Tibial artery (tissue), 4 donors: ENCODE results near the gene LMLN.

Experiments used
- DNase-seq, 2 donors: peaks; one replicate each; pipeline ENCODE4 v3.0.0-alpha.2; 2019
- H3K27ac ChIP-seq, 2 donors: fragments of 200-600 bp; sonication (generic) in 1 of 2; 1 replicate in 1 of 2; 2 replicates in 1 of 2; pipeline ENCODE4 v1.5.1; 2018 to 2019; ENCODE audit warnings: mild to moderate bottlenecking in 1 of 2
- H3K27me3 ChIP-seq, 2 donors: fragments of 200-600 bp; sonication (generic) in 1 of 2; one replicate each; pipeline versions ENCODE4 v1.5.1 to v1.6.0; 2016 to 2019
- H3K36me3 ChIP-seq, 3 donors: fragments of 200-600 bp; sonication (generic) in 2 of 3; one replicate each; pipeline ENCODE4 v1.5.1; 2016 to 2019; ENCODE audit warnings: mild to moderate bottlenecking in 2 of 3
- H3K4me1 ChIP-seq, 4 donors: fragments of 200-600 bp; sonication (generic) in 2 of 4; 1 replicate in 3 of 4; 2 replicates in 1 of 4; pipeline ENCODE4 v1.5.1; 2016 to 2019
- H3K4me3 ChIP-seq, 2 donors: fragments of 200-600 bp; sonication (generic) in 1 of 2; 1 replicate in 1 of 2; 2 replicates in 1 of 2; pipeline ENCODE4 v1.5.1; 2018 to 2019; ENCODE audit warnings: mild to moderate bottlenecking in 2 of 2
- H3K9me3 ChIP-seq, 3 donors: fragments of 200-600 bp; sonication (generic) in 1 of 3; one replicate each; pipeline ENCODE4 v1.5.1; 2016 to 2019
- intact Hi-C: fragments of 100-400 bp; cut with DNase I; formaldehyde crosslinking; loops from one replicate; pipeline ENCODE4 v1.15.0; 2023; ENCODE audit warnings: low total_unique reads
- TF ChIP-seq, protein P1 (sequence below), 2 experiments: fragments of 200-600 bp in 1 of 2; fragments of 450-650 bp in 1 of 2; IDR thresholded peaks; one replicate each; pipeline ENCODE4 v1.5.1; 2017 to 2019; ENCODE audit warnings: antibody characterized with exemption in 2 of 2, mild to moderate bottlenecking in 1 of 2, moderate library complexity in 1 of 2

LMLN gene

DNA sequence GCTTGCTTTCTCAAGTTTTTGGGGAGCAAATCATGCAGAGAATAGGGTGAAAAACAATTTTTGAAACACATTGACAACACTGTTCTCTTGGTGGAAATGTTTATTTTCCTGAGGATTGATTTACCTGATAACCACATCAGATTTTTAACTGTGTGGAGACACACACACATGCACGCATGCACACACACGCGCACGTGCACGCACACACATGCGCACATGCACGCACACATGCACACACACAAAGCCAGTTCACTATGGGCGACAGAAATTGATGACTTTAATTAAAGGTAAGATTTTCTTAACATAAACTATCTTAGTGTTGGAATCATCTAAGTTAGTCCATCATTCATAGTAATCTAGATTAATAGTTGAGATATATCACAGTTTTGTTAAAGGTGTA, 15.3 kb downstream of the LMLN start:
- TF ChIP-seq, protein P1, sequence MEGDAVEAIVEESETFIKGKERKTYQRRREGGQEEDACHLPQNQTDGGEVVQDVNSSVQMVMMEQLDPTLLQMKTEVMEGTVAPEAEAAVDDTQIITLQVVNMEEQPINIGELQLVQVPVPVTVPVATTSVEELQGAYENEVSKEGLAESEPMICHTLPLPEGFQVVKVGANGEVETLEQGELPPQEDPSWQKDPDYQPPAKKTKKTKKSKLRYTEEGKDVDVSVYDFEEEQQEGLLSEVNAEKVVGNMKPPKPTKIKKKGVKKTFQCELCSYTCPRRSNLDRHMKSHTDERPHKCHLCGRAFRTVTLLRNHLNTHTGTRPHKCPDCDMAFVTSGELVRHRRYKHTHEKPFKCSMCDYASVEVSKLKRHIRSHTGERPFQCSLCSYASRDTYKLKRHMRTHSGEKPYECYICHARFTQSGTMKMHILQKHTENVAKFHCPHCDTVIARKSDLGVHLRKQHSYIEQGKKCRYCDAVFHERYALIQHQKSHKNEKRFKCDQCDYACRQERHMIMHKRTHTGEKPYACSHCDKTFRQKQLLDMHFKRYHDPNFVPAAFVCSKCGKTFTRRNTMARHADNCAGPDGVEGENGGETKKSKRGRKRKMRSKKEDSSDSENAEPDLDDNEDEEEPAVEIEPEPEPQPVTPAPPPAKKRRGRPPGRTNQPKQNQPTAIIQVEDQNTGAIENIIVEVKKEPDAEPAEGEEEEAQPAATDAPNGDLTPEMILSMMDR (IDR thresholded peaks at IDR 0.05) = no peak
- no peak for DNase-seq
- intact Hi-C loops = no loop called here

GRCh38 chr3:197983076-197983475, 23.1 kb downstream of the LMLN start:
- no peak overlapping the region for H3K27ac ChIP-seq
- no peaks in the 10 kb centered on the region for H3K4me1 ChIP-seq
- H3K4me3 ChIP-seq = no peak overlapping the region
- H3K9me3 ChIP-seq = no peaks in the 10 kb centered on the region
- intact Hi-C loops = no loop called here
- H3K27me3 ChIP-seq = no peaks in the 10 kb centered on the region
- no peak for DNase-seq
- TF ChIP-seq, protein P1 (IDR thresholded peaks at IDR 0.05) = no peak
- H3K36me3 ChIP-seq = peaks cover 0 to 45% (median 0%) of the 10 kb centered on the region in 3 donors

More for the DNA sequence above, 15.3 kb downstream of the LMLN start:
- Histone ChIP-seq H3K4me1 (no peaks in the 10 kb centered on the region), H3K27me3 (no peaks in the 10 kb centered on the region), H3K36me3 (peaks cover 5 to 21% (median 7%) of the 10 kb centered on the region in 3 donors), H3K27ac (no peak overlapping the region), H3K4me3 (no peak overlapping the region), H3K9me3 (no peaks in the 10 kb centered on the region)

GRCh38 chr3:197989651-197990050, 29.6 kb downstream of the LMLN start:
- intact Hi-C loops = no loop called here
- no peaks in the 10 kb centered on the region for H3K4me1 ChIP-seq
- no peak overlapping the region for H3K4me3 ChIP-seq
- TF ChIP-seq, protein P1 (IDR thresholded peaks at IDR 0.05) = no peak
- H3K27ac ChIP-seq = no peak overlapping the region
- peaks cover 6 to 44% (median 8%) of the 10 kb centered on the region in 3 donors for H3K36me3 ChIP-seq
- H3K27me3 ChIP-seq = no peaks in the 10 kb centered on the region
- DNase-seq = no peak
- H3K9me3 ChIP-seq = no peaks in the 10 kb centered on the region

DNA sequence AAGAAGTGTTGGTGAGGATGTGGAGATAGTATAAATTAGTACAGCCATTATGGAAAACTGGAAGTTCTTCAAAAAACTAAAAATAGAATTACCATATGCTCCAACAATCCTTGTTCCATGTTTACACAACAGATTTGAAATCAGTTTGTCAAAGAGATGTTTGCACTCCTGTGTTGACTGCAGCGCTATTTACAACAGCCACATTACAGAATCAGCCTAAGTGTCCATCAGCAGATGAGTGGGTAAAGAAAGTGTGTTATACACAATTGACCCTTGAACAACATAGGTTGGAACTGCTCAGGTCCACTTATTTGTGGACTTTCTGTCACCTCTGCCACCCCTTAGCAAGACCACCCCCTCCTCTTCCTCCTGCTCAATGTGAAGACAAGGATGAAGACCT, 34.7 kb downstream of the LMLN start:
- Histone ChIP-seq H3K9me3 (no peaks in the 10 kb centered on the region), H3K4me1 (no peaks in the 10 kb centered on the region), H3K4me3 (no peak overlapping the region), H3K36me3 (peaks cover 6 to 39% (median 12%) of the 10 kb centered on the region in 3 donors), H3K27me3 (no peaks in the 10 kb centered on the region), H3K27ac (no peak overlapping the region)
- TF ChIP-seq, protein P1 (IDR thresholded peaks at IDR 0.05) = no peak
- no peak for DNase-seq
- intact Hi-C loops = no loop called here

DNA sequence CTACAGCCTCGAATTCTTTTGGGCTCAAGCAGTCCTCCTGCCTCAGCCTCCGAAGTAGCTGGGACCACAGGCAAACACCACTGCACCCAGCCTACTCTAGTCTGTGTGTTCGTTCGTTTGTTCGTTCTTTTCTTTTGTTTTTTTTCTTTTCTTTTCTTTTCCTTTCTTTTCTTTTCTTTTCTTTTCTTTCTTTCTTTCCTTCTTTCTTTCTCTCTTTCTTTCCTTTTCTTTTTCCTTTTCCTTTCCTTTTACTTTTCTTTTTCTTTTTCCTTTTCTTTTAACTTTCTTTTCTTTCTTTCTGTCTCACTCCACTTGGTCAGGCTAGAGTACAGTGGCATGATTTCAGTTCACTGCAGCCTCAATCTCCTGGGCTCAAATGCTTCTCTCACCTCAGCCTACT, 36.8 kb downstream of the LMLN start:
- no peaks in the 10 kb centered on the region for H3K4me1 ChIP-seq
- intact Hi-C loops = no loop called here
- no peaks in the 10 kb centered on the region for H3K27me3 ChIP-seq

More for the DNA sequence above, 36.8 kb downstream of the LMLN start:
- Histone ChIP-seq H3K4me3 (no peak overlapping the region), H3K9me3 (no peaks in the 10 kb centered on the region), H3K27ac (no peak overlapping the region), H3K36me3 (peaks cover 0 to 45% (median 4%) of the 10 kb centered on the region in 3 donors)
- DNase-seq = no peak
- TF ChIP-seq, protein P1 (IDR thresholded peaks at IDR 0.05) = no peak
